ENCODE measurements around the gene TRMT2A.

The TRMT2A gene

DNA sequence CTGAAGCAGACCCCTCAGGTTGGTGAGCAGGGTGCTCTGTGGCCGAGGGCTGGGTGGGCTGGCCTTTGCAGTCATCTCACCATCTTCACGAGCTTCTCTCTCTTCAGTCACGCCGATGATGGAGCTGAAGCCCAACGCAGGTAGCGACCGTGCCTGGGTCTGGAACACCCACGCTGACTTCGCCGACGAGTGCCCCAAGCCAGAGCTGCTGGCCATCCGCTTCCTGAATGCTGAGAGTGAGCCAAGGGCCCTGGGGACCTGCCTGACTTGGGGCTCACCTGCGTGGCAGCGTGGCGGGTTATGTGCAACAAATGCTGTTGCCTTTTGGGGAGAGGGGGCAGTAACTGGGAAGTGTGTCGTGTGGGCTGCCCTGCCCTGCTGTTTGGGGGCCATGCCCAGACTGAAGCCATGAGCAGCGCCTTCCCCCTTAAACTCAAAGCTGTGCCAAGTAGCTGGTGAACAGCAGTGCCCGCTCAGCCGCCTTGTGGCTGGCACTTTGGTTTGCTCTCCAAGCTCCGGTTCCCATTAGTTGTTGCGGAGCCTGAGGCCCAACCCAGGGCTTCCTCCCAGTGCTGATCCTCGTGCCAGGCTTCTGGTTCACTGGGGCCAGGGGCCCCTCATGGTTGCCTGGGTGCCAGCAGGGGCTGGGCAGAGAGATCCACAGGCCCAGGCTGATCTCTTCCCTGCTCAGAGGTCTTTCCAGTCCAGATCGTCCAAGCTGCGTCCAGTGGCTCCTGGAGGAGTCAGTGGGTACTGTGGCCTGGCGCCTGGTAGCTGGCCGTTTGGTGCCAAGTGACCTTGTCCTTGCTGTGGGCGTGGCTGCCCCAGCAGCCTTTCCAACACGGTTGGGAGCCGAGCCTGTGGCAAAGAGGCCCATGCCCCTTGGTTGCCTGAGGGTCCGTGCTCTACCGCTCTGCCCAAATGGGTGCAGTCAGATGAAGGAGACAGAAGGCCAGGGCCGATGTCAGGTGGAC is 8.5 kb upstream of the TRMT2A start:
- H3K36me3 Mint-ChIP-seq (ENCODE audit: low read depth) = peaks cover 43% of the 10 kb centered on the region
- H3K27me3 Mint-ChIP-seq (ENCODE audit: low read depth) = no peaks in the 10 kb centered on the region
- no peak for DNase-seq (ENCODE audit: low spot score)
- H3K4me1 Mint-ChIP-seq (ENCODE audit: low read depth) = peaks cover 10% of the 10 kb centered on the region
- H3K9me3 Mint-ChIP-seq = no peaks in the 10 kb centered on the region
- no peak overlapping the region for H3K27ac Mint-ChIP-seq
- H3K4me3 Mint-ChIP-seq = no peak overlapping the region

GRCh38 chr22:20124083-20124787 is 7.2 kb upstream of the TRMT2A start:
- DNase-seq (ENCODE audit: low spot score) = no peak
- H3K4me1 Mint-ChIP-seq (ENCODE audit: low read depth) = peaks cover 10% of the 10 kb centered on the region
- no peaks in the 10 kb centered on the region for H3K27me3 Mint-ChIP-seq (ENCODE audit: low read depth)
- no peaks in the 10 kb centered on the region for H3K9me3 Mint-ChIP-seq
- no peak overlapping the region for H3K4me3 Mint-ChIP-seq
- H3K36me3 Mint-ChIP-seq (ENCODE audit: low read depth) = peaks cover 54% of the 10 kb centered on the region
- no peak overlapping the region for H3K27ac Mint-ChIP-seq

DNA sequence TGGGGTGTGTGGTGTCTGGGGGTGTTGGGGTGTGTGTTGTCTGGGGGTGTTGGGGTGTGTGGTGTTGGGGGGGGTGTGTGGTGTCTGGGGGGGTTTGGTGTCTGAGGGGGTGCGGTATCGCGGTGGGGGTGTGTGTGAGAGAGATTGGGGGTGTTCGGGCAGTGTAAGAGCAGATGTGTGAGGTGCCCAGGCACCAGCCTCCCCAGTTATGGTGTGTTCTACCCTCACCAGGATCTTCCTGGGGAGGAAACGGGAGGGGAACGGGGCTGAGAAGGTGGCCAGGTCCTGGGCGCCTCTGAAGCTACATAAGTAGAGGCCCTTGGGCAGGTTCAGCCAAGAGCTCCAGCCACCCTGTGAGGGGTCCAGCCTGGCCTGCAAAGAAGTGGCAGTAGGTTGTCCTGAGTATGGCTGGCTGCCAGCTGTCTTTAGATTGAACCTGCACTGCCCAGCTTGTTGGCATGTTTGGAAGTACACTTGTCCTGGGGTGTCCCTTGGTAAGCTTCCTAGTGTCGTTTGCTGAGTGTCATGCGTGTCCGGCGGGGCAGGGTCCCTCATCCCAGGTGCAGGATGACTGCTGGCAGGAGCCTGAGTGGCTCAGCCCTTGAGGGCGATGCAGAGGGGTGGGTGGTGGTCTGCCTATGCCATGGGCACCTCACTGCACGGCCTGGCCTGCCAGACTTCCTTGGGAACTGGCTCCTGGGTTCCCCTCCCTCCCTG is 6.5 kb upstream of the TRMT2A start:
- Mint-ChIP-seq H3K4me3 (no peak overlapping the region), H3K27me3 (ENCODE audit: low read depth) (no peaks in the 10 kb centered on the region), H3K9me3 (no peaks in the 10 kb centered on the region), H3K27ac (no peak overlapping the region), H3K36me3 (ENCODE audit: low read depth) (peaks cover 59% of the 10 kb centered on the region), H3K4me1 (ENCODE audit: low read depth) (peaks cover 11% of the 10 kb centered on the region)
- DNase-seq (ENCODE audit: low spot score) = no peak

DNA sequence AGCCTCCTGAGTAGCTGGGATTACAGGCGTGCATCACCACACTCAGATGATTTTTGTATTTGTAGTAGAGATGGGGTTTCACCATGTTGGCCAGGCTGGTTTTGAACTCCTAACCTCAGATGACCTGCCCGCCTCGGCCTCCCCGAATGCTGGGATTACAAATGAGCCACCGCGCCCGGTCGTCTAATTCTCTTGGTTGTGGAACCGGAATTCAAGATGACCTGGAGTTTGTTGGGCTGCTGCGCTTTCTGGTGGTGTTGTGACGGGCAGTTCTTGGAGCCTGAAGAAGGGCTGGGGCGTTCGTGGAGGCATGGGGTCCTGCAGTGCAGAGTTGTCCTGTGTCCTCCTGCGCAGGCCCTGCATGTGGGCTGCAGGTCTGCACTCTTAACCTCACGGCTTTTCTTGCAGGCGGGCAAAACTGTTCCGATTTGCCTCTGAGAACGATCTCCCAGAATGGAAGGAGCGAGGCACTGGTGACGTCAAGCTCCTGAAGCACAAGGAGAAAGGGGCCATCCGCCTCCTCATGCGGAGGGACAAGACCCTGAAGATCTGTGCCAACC is 4.9 kb upstream of the TRMT2A start:
- Mint-ChIP-seq H3K4me1 (ENCODE audit: low read depth) (peaks cover 12% of the 10 kb centered on the region), H3K36me3 (ENCODE audit: low read depth) (peaks cover 55% of the 10 kb centered on the region)

GRCh38 chr22:20118300-20119020 is 1.4 kb upstream of the TRMT2A start:
- no peak for DNase-seq (ENCODE audit: low spot score)
- Mint-ChIP-seq H3K4me1 (ENCODE audit: low read depth) (peaks cover 16% of the 10 kb centered on the region), H3K27ac (peak overlapping the region; percentile 77), H3K4me3 (peak overlapping the region; percentile 91), H3K27me3 (ENCODE audit: low read depth) (no peaks in the 10 kb centered on the region), H3K36me3 (ENCODE audit: low read depth) (peaks cover 50% of the 10 kb centered on the region), H3K9me3 (no peaks in the 10 kb centered on the region)

More for the DNA sequence above, 4.9 kb upstream of the TRMT2A start:
- no peak overlapping the region for H3K27ac Mint-ChIP-seq
- H3K27me3 Mint-ChIP-seq (ENCODE audit: low read depth) = no peaks in the 10 kb centered on the region
- H3K9me3 Mint-ChIP-seq = no peaks in the 10 kb centered on the region
- no peak for DNase-seq (ENCODE audit: low spot score)
- no peak overlapping the region for H3K4me3 Mint-ChIP-seq

DNA sequence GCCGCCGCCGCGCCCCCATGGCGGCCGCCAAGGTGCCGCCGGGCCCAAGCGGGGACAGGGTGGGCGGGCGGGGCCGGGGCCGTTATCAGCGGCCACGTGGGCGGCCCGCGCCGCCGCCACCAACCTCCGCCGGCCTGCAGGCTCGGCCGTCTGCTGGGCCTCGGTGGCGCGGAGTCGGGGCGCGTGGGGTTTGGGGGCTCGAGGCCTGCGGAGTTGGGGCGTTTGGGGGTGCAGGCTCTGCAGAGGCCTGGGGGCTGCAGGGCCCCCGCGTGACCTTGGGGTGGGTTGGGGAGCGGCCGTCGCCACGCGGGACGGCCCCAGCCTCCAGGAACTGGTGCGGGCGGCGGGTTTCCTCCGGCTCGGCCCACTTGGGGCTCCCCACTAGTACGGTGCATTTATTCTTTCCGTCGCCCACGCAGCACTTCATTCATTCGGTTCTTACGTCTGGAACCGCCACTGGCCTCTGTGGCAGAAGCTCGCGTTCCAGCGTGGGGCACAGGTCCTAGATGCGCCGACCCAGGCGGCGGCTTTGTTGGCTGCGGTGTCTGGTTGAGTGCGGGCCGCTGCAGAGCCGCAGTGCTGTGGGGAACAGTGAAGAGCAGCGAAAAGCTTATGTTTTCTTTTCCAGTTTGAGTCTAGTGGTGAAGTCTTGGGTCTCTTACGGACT is 740 bp upstream of the TRMT2A start:
- peak; percentile 83 for DNase-seq (ENCODE audit: low spot score)
- Mint-ChIP-seq H3K27me3 (ENCODE audit: low read depth) (no peaks in the 10 kb centered on the region), H3K27ac (peak overlapping the region; percentile 77), H3K36me3 (ENCODE audit: low read depth) (peaks cover 50% of the 10 kb centered on the region), H3K9me3 (no peaks in the 10 kb centered on the region), H3K4me1 (ENCODE audit: low read depth) (peaks cover 13% of the 10 kb centered on the region), H3K4me3 (peak overlapping the region; percentile 91)

DNA sequence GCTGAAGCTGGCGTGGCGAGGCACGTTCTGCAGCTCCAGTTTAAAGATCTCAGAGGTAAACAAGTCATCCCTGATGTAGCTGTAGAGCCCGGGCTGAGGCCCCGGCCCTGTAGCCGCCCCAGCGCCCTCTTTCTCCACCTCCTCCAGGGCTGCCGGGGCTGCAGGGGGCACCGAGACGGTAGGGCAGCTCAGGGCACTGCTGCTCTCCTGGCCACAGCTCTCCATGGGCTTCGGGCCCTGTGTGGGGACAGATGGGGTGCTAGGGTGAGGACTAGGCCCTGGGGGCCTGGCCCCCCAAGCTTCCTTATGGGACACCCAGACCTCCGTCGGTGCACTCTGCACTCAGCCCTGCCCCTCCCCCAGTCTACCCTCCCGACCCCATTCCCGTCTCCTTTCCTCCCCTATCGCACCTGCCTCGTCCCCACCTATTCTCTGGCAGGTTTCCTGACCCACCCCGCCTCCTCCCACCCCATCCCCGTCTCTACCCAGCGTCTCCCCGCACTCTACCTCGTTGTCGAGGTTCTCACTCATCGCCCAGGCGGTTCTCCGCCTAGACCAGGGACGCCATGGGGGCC is 563 bp downstream of the TRMT2A start:
- Mint-ChIP-seq H3K36me3 (ENCODE audit: low read depth) (peaks cover 45% of the 10 kb centered on the region), H3K4me3 (peak overlapping the region; percentile 93), H3K9me3 (no peaks in the 10 kb centered on the region), H3K27me3 (ENCODE audit: low read depth) (no peaks in the 10 kb centered on the region), H3K4me1 (ENCODE audit: low read depth) (peaks cover 9% of the 10 kb centered on the region), H3K27ac (peak overlapping the region; percentile 98)
- DNase-seq (ENCODE audit: low spot score) = no peak

- no peak for DNase-seq (ENCODE audit: low spot score)
- H3K27me3 Mint-ChIP-seq (ENCODE audit: low read depth) = no peaks in the 10 kb centered on the region
- peaks cover 11% of the 10 kb centered on the region for H3K4me1 Mint-ChIP-seq (ENCODE audit: low read depth)
- H3K27ac Mint-ChIP-seq = peak within 1 kb of the TSS; percentile 98
- peak within 1 kb of the TSS; percentile 93 for H3K4me3 Mint-ChIP-seq
- peaks cover 43% of the 10 kb centered on the region for H3K36me3 Mint-ChIP-seq (ENCODE audit: low read depth)
- H3K9me3 Mint-ChIP-seq = no peaks in the 10 kb centered on the region
These were observed 1.2 kb downstream of the TRMT2A start, which contains the start of gene RANBP1 for GRCh38 chr22:20115691-20116375. TSS of gene RANBP1 (plus strand) at chr22:20116104. CDS start at chr22:20116185, 81 bp downstream.

DNA sequence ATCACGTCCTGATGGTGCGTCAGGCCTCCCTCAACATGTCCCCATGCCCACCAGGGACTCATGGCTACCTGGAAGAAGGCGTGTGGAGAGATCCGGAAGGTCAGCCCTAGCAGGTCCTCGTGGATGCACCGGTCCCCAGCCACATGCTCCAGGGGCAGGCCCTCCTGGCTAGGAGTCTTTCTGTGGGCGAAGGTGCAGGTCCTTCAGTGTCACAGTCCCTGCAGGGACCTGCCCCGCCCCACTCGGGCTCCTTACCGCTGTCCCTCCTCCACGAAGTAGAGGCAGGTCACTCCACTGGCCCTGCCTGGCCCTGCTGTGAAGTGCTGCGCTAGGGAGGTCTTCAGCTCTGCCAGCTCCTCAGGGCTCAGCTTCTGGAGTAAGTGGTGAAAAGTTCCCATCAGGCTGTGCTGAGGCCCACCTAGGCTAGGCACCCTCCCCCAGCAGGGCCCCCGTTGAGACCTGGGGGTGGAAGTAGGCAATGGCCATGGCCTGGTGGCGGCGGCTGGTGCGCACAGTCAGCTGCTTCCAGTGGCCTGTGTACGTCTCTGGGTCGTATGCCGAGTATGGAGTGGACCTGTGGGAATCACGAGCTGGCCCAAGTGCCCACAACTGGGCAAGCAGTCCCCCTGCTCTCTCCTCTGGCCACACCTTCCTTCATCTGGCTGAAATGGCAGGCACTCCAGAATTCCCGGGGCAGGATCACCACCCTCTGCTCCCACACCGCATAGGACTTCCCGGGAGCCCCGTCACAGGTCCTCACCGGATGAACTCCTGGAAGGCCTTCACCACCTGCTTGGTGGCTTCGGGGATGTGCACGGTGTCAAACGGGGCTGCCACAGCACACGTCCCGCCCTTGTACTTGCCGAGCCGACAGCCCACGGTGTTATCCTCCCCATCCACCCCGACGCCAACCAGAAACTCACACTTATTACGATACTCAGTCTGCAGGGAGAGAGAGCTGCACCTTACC is 2.2 kb downstream of the TRMT2A start:
- no peak for DNase-seq (ENCODE audit: low spot score)
- peaks cover 37% of the 10 kb centered on the region for H3K36me3 Mint-ChIP-seq (ENCODE audit: low read depth)
- H3K27ac Mint-ChIP-seq = peak overlapping the region; percentile 64
- peak overlapping the region; percentile 66 for H3K4me3 Mint-ChIP-seq
- H3K27me3 Mint-ChIP-seq (ENCODE audit: low read depth) = no peaks in the 10 kb centered on the region
- H3K4me1 Mint-ChIP-seq (ENCODE audit: low read depth) = peaks cover 13% of the 10 kb centered on the region
- no peaks in the 10 kb centered on the region for H3K9me3 Mint-ChIP-seq

DNA sequence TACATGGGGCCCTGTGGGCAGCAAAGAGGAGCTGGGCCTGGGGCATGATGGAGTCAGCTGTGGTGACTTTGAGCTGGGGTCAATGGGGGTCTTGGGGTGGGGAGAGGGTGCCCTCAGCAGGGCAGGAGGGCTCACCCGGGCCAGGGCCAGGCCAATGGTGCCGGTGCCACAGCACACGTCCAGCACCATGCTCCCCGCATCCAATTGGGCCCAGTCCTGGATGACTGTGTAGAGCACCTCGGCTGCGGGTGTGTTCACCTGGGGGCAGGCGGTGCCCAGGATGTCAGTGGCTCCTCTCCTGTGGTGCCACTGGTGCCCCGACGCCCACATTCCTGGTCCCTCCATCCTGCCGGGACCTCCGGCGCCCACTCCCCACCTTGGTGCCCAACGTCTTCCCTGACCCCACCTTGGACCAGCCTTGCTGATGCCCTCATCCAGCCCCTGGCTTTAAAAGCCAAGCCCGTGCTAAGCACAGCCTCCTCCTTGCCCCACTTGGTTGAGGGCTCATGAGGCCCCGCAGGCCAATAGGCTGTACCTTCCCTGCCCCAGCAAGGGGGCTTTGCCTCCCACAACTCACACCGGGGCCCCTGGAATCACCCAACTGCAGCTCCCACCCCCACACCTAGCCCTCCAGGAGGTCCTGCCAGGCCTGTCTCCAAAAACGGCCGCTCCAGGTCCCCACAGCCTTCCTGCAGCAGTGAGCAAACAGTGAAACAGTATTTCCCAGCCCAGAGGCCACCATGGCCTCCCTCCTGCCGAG is 3.3 kb downstream of the TRMT2A start:
- H3K36me3 Mint-ChIP-seq (ENCODE audit: low read depth) = peaks cover 32% of the 10 kb centered on the region
- no peak for DNase-seq (ENCODE audit: low spot score)
- no peak overlapping the region for H3K27ac Mint-ChIP-seq
- H3K9me3 Mint-ChIP-seq = no peaks in the 10 kb centered on the region
- H3K4me1 Mint-ChIP-seq (ENCODE audit: low read depth) = peaks cover 10% of the 10 kb centered on the region
- no peaks in the 10 kb centered on the region for H3K27me3 Mint-ChIP-seq (ENCODE audit: low read depth)
- H3K4me3 Mint-ChIP-seq = peak overlapping the region; percentile 24
